Keratinocyte (primary cell): Measurements from ENCODE around the gene FBLN1. TPM values are rescaled to one million over a fixed set of nuclear protein-coding genes. Genes with fewer than 3 reads are reported as not detected.

ENCODE experiments used
- DNase-seq: peaks from one replicate; pipeline ENCODE4 v3.0.0-alpha.2; 2011; ENCODE audit warnings: low read depth, missing footprints, low spot score
- FAIRE-seq: peaks from 2 replicates; lab custom pipeline; 2011; peaks lifted over from hg19 to GRCh38; lab: Jason Lieb, UNC
- H2AFZ ChIP-seq: 2 replicates; pipeline ENCODE4 v1.6.0; 2012; ENCODE audit warnings: low read length, control low read depth, inconsistent platforms; ENCODE audit not compliant: control insufficient read depth
- H3K27ac ChIP-seq: 2 replicates; pipeline ENCODE4 v1.5.1; 2011; ENCODE audit warnings: low read length; ENCODE audit not compliant: control insufficient read depth, insufficient read depth
- H3K27me3 ChIP-seq: 3 replicates; pipeline ENCODE4 v1.6.0; 2011; ENCODE audit warnings: low read length; ENCODE audit not compliant: control insufficient read depth, insufficient read depth; ENCODE audit errors: extremely low read depth
- H3K36me3 ChIP-seq, 2 experiments: 2 replicates in 1 of 2; 3 replicates in 1 of 2; pipeline ENCODE4 v1.5.1; 2011; ENCODE audit warnings: low read length in 2 of 2, mild to moderate bottlenecking in 1 of 2; ENCODE audit not compliant: control insufficient read depth in 2 of 2, insufficient read depth in 2 of 2; ENCODE audit errors: extremely low read depth in 1 of 2
- H3K4me1 ChIP-seq: 3 replicates; pipeline ENCODE4 v1.5.1; 2011; ENCODE audit warnings: low read length; ENCODE audit not compliant: control insufficient read depth, insufficient read depth; ENCODE audit errors: extremely low read depth
- H3K4me2 ChIP-seq: 3 replicates; pipeline ENCODE4 v1.6.0; 2011; ENCODE audit warnings: low read depth, low read length; ENCODE audit not compliant: control insufficient read depth, insufficient read depth; ENCODE audit errors: extremely low read depth
- H3K4me3 ChIP-seq, 3 experiments: fragments of 200-600 bp in 1 of 3; sonication (generic) in 1 of 3; 2 replicates in 2 of 3; 3 replicates in 1 of 3; pipeline ENCODE4 v1.5.1; 2011 to 2016; ENCODE audit warnings: low read length in 3 of 3, mild to moderate bottlenecking in 3 of 3, control low read depth in 2 of 3, inconsistent platforms in 1 of 3, low read depth in 1 of 3, mixed read lengths in 1 of 3, mixed run types in 1 of 3, moderate library complexity in 1 of 3; ENCODE audit not compliant: control insufficient read depth in 2 of 3, insufficient read depth in 2 of 3; ENCODE audit errors: extremely low read depth in 1 of 3
- H3K79me2 ChIP-seq: 2 replicates; pipeline ENCODE4 v1.6.0; 2012; ENCODE audit warnings: low read length; ENCODE audit not compliant: control insufficient read depth, insufficient read depth
- H3K9ac ChIP-seq: 3 replicates; pipeline ENCODE4 v1.6.0; 2011; ENCODE audit warnings: low read length; ENCODE audit not compliant: control insufficient read depth, insufficient read depth; ENCODE audit errors: extremely low read depth
- H3K9me1 ChIP-seq: 3 replicates; pipeline ENCODE4 v1.6.0; 2011; ENCODE audit warnings: low read length; ENCODE audit not compliant: control insufficient read depth, insufficient read depth; ENCODE audit errors: extremely low read depth
- H3K9me3 ChIP-seq: 2 replicates; pipeline ENCODE4 v1.5.1; 2012; ENCODE audit warnings: low read depth, low read length; ENCODE audit not compliant: control insufficient read depth
- H4K20me1 ChIP-seq: 3 replicates; pipeline ENCODE4 v1.6.0; 2011; ENCODE audit warnings: low read length; ENCODE audit not compliant: control insufficient read depth, insufficient read depth; ENCODE audit errors: extremely low read depth
- CTCF ChIP-seq, 3 experiments: IDR thresholded peaks in 1 of 3; conservative IDR thresholded peaks in 1 of 3; optimal IDR thresholded peaks in 1 of 3; 2 replicates in 2 of 3; 3 replicates in 1 of 3; pipeline versions ENCODE3 to v1.5.1; 2011; ENCODE audit warnings: low read length in 3 of 3, mild to moderate bottlenecking in 3 of 3, moderate library complexity in 2 of 3, control low read depth in 1 of 3, inconsistent platforms in 1 of 3; ENCODE audit not compliant: insufficient read depth in 2 of 3; ENCODE audit errors: extremely low read depth in 1 of 3
- EZH2 ChIP-seq: IDR thresholded peaks from one replicate; pipeline ENCODE4 v1.6.1; 2012; ENCODE audit warnings: inconsistent platforms, mild to moderate bottlenecking, low read length, moderate library complexity
- dilution Hi-C: fragments of 300-500 bp; cut with MboI; formaldehyde crosslinking; loops from one replicate; pipeline ENCODE4 v1.7.0; 2020; ENCODE audit warnings: low sequenced_read_pairs; ENCODE audit not compliant: extremely low pct_ligation_motif_present
- polyA plus RNA-seq, 5 experiments: library from polyadenylated mRNA; depleted of rRNA in 3 of 5; stranded (reverse) in 3 of 5; stranded (forward) in 1 of 5; unstranded in 1 of 5; fragments of >200 nt; gene quantifications; 1 replicate in 1 of 5; 2 replicates in 3 of 5; 3 replicates in 1 of 5; pipeline versions ENCODE4 v1.2.1 to v1.2.3, GENCODE V29; 2011 to 2012; ENCODE audit warnings: missing spikeins in 2 of 5, low read depth in 1 of 5, low replicate concordance in 1 of 5

The FBLN1 gene
- polyA plus RNA-seq, 1 donor (not counting 4 experiments of a cell fraction or from before 2014, with no cell fraction given) = 13.7 TPM

- Histone ChIP-seq H2AFZ (no peak overlapping the region), H3K9ac (no peak overlapping the region), H4K20me1 (no peaks in the 10 kb centered on the region), H3K27ac (no peak overlapping the region), H3K4me1 (peaks cover 7% of the 10 kb centered on the region), H3K36me3 (no peaks in the 10 kb centered on the region), H3K9me3 (no peaks in the 10 kb centered on the region), H3K79me2 (no peaks in the 10 kb centered on the region), H3K4me3 (no peak overlapping the region), H3K4me2 (no peak overlapping the region), H3K9me1 (no peaks in the 10 kb centered on the region), H3K27me3 (no peaks in the 10 kb centered on the region)
- dilution Hi-C loops = no loop called here
- TF ChIP-seq CTCF (optimal IDR thresholded peaks at IDR 0.05 in 1 of 3, IDR thresholded peaks at IDR 0.05 in 1 of 3, conservative IDR thresholded peaks at IDR 0.05 in 1 of 3; ENCODE audit: extremely low read depth in 1 of 3, insufficient read depth in 2 of 3, low read length in 3 of 3) (no peak), EZH2 (no peak)
- DNase-seq (no peak), FAIRE-seq (peak; percentile 98)
Measured at GRCh38 chr22:45572444-45572843, 69.8 kb downstream of the FBLN1 start.

GRCh38 chr22:45574069-45574703, 71.5 kb downstream of the FBLN1 start:
- no peaks in the 10 kb centered on the region for H3K9me3 ChIP-seq
- H4K20me1 ChIP-seq = no peaks in the 10 kb centered on the region
- H3K4me2 ChIP-seq = no peak overlapping the region
- H3K9me1 ChIP-seq = no peaks in the 10 kb centered on the region
- H3K36me3 ChIP-seq = no peaks in the 10 kb centered on the region
- no peak for TF ChIP-seq CTCF (optimal IDR thresholded peaks at IDR 0.05 in 1 of 3, IDR thresholded peaks at IDR 0.05 in 1 of 3, conservative IDR thresholded peaks at IDR 0.05 in 1 of 3; ENCODE audit: extremely low read depth in 1 of 3, insufficient read depth in 2 of 3, low read length in 3 of 3)
- TF ChIP-seq EZH2 = no peak
- H3K9ac ChIP-seq = no peak overlapping the region
- no peak for FAIRE-seq
- dilution Hi-C loops = no loop called here
- H3K27ac ChIP-seq = no peak overlapping the region
- H3K79me2 ChIP-seq = no peaks in the 10 kb centered on the region
- DNase-seq = no peak
- peaks cover 9% of the 10 kb centered on the region for H3K4me1 ChIP-seq
- H2AFZ ChIP-seq = no peak overlapping the region
- H3K4me3 ChIP-seq = no peak overlapping the region
- H3K27me3 ChIP-seq = no peaks in the 10 kb centered on the region
